Measurements from ENCODE around the gene STK4. TPM values are rescaled to one million over a fixed set of nuclear protein-coding genes. Genes with fewer than 3 reads are reported as not detected.

Gene STK4
- total RNA-seq, 1 experiment from 2014 or later, result 31.4 TPM

- in situ Hi-C loops (cut with HindIII; ENCODE audit: low pct_unique_long_range_greater_than_20kb, low sequenced_read_pairs), result no loop called here
- DNase-seq (ENCODE audit: low read depth, low spot score), result no peak
Observed at GRCh38 chr20:45037050-45037449, 70.7 kb downstream of the STK4 start.

GRCh38 chr20:45037635-45038034 is 71.3 kb downstream of the STK4 start:
- in situ Hi-C loops (cut with HindIII; ENCODE audit: low pct_unique_long_range_greater_than_20kb, low sequenced_read_pairs), result no loop called here
- DNase-seq (ENCODE audit: low read depth, low spot score), result no peak

- in situ Hi-C loops (cut with HindIII; ENCODE audit: low pct_unique_long_range_greater_than_20kb, low sequenced_read_pairs), result no loop called here
- DNase-seq (ENCODE audit: low read depth, low spot score), result no peak
Observed at GRCh38 chr20:45038745-45039474, 72.6 kb downstream of the STK4 start.

- DNase-seq (ENCODE audit: low read depth, low spot score), result peak; percentile 48
- in situ Hi-C loops (cut with HindIII; ENCODE audit: low pct_unique_long_range_greater_than_20kb, low sequenced_read_pairs), result no loop called here
Observed at GRCh38 chr20:45039475-45039820, 73.1 kb downstream of the STK4 start.

GRCh38 chr20:45041464-45042337 is 75.4 kb downstream of the STK4 start:
- in situ Hi-C loops (cut with HindIII; ENCODE audit: low pct_unique_long_range_greater_than_20kb, low sequenced_read_pairs), result no loop called here
- peak; percentile 44 for DNase-seq (ENCODE audit: low read depth, low spot score)

GRCh38 chr20:45042978-45043377 is 76.7 kb downstream of the STK4 start:
- in situ Hi-C loops (cut with HindIII; ENCODE audit: low pct_unique_long_range_greater_than_20kb, low sequenced_read_pairs), result no loop called here
- DNase-seq (ENCODE audit: low read depth, low spot score), result no peak

- in situ Hi-C loops (cut with HindIII; ENCODE audit: low pct_unique_long_range_greater_than_20kb, low sequenced_read_pairs), result no loop called here
- peak; percentile 92 for DNase-seq (ENCODE audit: low read depth, low spot score)
Observed at GRCh38 chr20:45044084-45044573, 77.8 kb downstream of the STK4 start.

GRCh38 chr20:45044601-45045000 is 78.3 kb downstream of the STK4 start:
- no peak for DNase-seq (ENCODE audit: low read depth, low spot score)
- in situ Hi-C loops (cut with HindIII; ENCODE audit: low pct_unique_long_range_greater_than_20kb, low sequenced_read_pairs), result no loop called here

GRCh38 chr20:45047581-45048119 is 81.3 kb downstream of the STK4 start:
- in situ Hi-C loops (cut with HindIII; ENCODE audit: low pct_unique_long_range_greater_than_20kb, low sequenced_read_pairs), result no loop called here
- DNase-seq (ENCODE audit: low read depth, low spot score), result no peak

- no peak for DNase-seq (ENCODE audit: low read depth, low spot score)
- in situ Hi-C loops (cut with HindIII; ENCODE audit: low pct_unique_long_range_greater_than_20kb, low sequenced_read_pairs), result no loop called here
Observed at GRCh38 chr20:45049438-45049837, 83.1 kb downstream of the STK4 start.

GRCh38 chr20:45049904-45050471 is 83.7 kb downstream of the STK4 start:
- in situ Hi-C loops (cut with HindIII; ENCODE audit: low pct_unique_long_range_greater_than_20kb, low sequenced_read_pairs), result no loop called here
- DNase-seq (ENCODE audit: low read depth, low spot score), result peak; percentile 99

GRCh38 chr20:45051204-45052060 is 85.1 kb downstream of the STK4 start:
- DNase-seq (ENCODE audit: low read depth, low spot score), result no peak
- in situ Hi-C loops (cut with HindIII; ENCODE audit: low pct_unique_long_range_greater_than_20kb, low sequenced_read_pairs), result no loop called here

- in situ Hi-C loops (cut with HindIII; ENCODE audit: low pct_unique_long_range_greater_than_20kb, low sequenced_read_pairs), result no loop called here
- DNase-seq (ENCODE audit: low read depth, low spot score), result peak; percentile 98
Observed at GRCh38 chr20:45052698-45053429, 86.6 kb downstream of the STK4 start.

GRCh38 chr20:45053430-45054351 is 87.4 kb downstream of the STK4 start:
- in situ Hi-C loops (cut with HindIII; ENCODE audit: low pct_unique_long_range_greater_than_20kb, low sequenced_read_pairs), result no loop called here
- no peak for DNase-seq (ENCODE audit: low read depth, low spot score)

GRCh38 chr20:45055056-45055455 is 88.7 kb downstream of the STK4 start:
- no peak for DNase-seq (ENCODE audit: low read depth, low spot score)
- in situ Hi-C loops (cut with HindIII; ENCODE audit: low pct_unique_long_range_greater_than_20kb, low sequenced_read_pairs), result no loop called here

Data from SK-MEL-5 (cell line).